AG04450 (cell line): ENCODE data around the gene DNMBP. TPM values are rescaled to one million over a fixed set of nuclear protein-coding genes. Genes with fewer than 3 reads are reported as not detected.
A peak's percentile ranks its signal among the peaks of the same experiment; 100 is the strongest.
"Not testable (repeated sequence)": the region's sequence is repeated elsewhere in the genome, so short reads cannot be mapped to it uniquely, and the experiment has no call there.

ENCODE experiments used
- CTCF ChIA-PET: fragments of 300-600, 350-600 bp; formaldehyde crosslinking; extraction: SDS; loops from one replicate; lab custom pipeline; 2022; ENCODE audit warnings: antibody characterized with exemption, inconsistent platforms; lab: Charles Lee
- POLR2A ChIA-PET: fragments of 350-600 bp; formaldehyde crosslinking; extraction: SDS; loops from one replicate; lab custom pipeline; 2021; ENCODE audit warnings: antibody characterized with exemption, inconsistent platforms; lab: Yijun Ruan, JAX
- DNase-seq: peaks from one replicate; pipeline ENCODE4 v3.0.0-alpha.2; 2011; ENCODE audit warnings: low read depth, low spot score
- H3K27ac ChIP-seq: one replicate; pipeline ENCODE4 v1.5.1; 2012; ENCODE audit warnings: low read depth, low read length, control low read depth
- H3K27me3 ChIP-seq: one replicate; pipeline ENCODE4 v1.6.0; 2012; ENCODE audit warnings: low read length; ENCODE audit not compliant: control insufficient read depth, insufficient read depth
- H3K4me3 ChIP-seq: 2 replicates; pipeline ENCODE4 v1.5.1; 2011; ENCODE audit warnings: mild to moderate bottlenecking, low read depth, low read length, control low read depth
- H3K9me3 ChIP-seq: 2 replicates; pipeline ENCODE4 v1.5.1; 2012; ENCODE audit warnings: low read length; ENCODE audit not compliant: control insufficient read depth, insufficient read depth
- polyA plus RNA-seq: library from polyadenylated mRNA; depleted of rRNA; stranded (reverse); fragments of >200 nt; gene quantifications from 2 replicates; pipeline ENCODE4 v1.2.3, GENCODE V29; 2011
- TF ChIP-seq, protein P1 (sequence below): IDR thresholded peaks from 2 replicates; pipeline ENCODE4 v1.5.1; 2011; ENCODE audit warnings: low read depth, low read length, control low read depth, inconsistent platforms

Gene DNMBP
- polyA plus RNA-seq, 1 experiment = 18.2 TPM

DNA sequence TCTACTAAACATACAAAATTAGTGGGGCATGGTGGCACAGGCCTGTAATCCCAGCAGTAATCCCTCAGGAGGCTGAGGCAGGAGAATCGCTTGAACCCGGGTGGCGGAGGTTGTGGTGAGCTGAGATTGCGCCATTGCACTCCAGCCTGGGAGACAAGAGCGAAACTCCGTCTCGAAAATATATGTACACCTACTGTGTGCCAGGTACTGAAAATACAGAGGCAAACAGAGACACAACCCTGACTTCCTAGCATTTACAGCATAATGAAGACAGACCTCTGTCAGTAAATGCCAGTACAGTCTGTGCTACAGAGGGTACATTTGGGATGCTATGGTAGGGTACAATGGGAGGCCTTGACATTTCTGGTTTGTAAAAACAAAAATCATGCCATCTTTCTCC is 160.7 kb downstream of the DNMBP start:
- no peaks in the 10 kb centered on the region for H3K27me3 ChIP-seq
- ChIA-PET POLR2A (no interaction called here), CTCF (interaction anchor here (0.6 to 14.8 kb wide), 4 partner anchors 67 to 198 kb away, joined by 3 to 325 read pairs (median 4); no protein-coding TSS in a partner anchor)
- no peak overlapping the region for H3K4me3 ChIP-seq
- H3K27ac ChIP-seq = no peak overlapping the region
- DNase-seq = no peak
- H3K9me3 ChIP-seq = no peaks in the 10 kb centered on the region
- TF ChIP-seq, protein P1, sequence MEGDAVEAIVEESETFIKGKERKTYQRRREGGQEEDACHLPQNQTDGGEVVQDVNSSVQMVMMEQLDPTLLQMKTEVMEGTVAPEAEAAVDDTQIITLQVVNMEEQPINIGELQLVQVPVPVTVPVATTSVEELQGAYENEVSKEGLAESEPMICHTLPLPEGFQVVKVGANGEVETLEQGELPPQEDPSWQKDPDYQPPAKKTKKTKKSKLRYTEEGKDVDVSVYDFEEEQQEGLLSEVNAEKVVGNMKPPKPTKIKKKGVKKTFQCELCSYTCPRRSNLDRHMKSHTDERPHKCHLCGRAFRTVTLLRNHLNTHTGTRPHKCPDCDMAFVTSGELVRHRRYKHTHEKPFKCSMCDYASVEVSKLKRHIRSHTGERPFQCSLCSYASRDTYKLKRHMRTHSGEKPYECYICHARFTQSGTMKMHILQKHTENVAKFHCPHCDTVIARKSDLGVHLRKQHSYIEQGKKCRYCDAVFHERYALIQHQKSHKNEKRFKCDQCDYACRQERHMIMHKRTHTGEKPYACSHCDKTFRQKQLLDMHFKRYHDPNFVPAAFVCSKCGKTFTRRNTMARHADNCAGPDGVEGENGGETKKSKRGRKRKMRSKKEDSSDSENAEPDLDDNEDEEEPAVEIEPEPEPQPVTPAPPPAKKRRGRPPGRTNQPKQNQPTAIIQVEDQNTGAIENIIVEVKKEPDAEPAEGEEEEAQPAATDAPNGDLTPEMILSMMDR = no peak

GRCh38 chr10:99845837-99846382 is 163.8 kb downstream of the DNMBP start:
- H3K9me3 ChIP-seq = no peaks in the 10 kb centered on the region
- ChIA-PET CTCF (interaction anchor here (0.6 to 14.8 kb wide), 111 partner anchors 9 to 1033 kb away, joined by 3 to 325 read pairs (median 4); partner anchors contain the start of genes COX15, CUTC, DNMBP and ERLIN1), POLR2A (interaction anchor here (0.6 to 1.3 kb wide), 5 partner anchors 25 to 200 kb away, joined by 3 to 6 read pairs (median 4); partner anchors contain the start of genes COX15 and CUTC)
- TF ChIP-seq, protein P1 = peak; percentile 95
- H3K27ac ChIP-seq = peak overlapping the region; percentile 22
- peak overlapping the region; percentile 34; the same call in 1 of the 2 replicates for H3K4me3 ChIP-seq
- DNase-seq = peak; percentile 93
- no peaks in the 10 kb centered on the region for H3K27me3 ChIP-seq

DNA sequence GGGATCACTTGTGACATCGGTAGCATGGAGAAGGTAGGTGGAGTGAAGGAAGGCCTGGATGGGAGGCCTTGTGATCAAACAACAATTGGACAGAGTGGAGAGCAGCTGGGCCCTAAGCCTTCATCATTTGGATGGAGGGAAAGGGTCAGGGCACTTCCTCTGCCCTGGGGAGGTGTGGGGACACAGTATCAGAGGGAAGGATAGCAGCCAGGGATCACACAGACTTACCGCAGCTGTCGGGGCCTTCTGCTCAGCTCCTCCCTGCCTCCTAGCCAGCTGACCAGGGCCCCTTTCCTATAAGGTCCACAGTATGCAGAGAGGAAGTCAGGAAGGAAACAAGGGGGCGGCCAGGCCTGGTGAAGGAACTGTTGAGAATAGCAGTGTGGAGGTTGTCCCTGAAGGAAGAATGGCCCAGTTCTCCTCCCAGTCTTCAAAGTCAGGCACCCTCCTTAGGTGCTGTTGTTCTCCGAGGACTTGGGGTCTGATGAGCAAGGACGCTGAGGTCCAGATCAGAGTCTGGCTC is 165.3 kb downstream of the DNMBP start:
- H3K27ac ChIP-seq = no peak overlapping the region
- no peaks in the 10 kb centered on the region for H3K9me3 ChIP-seq
- TF ChIP-seq, protein P1 = no peak
- H3K27me3 ChIP-seq = no peaks in the 10 kb centered on the region
- ChIA-PET POLR2A (interaction anchor here (0.6 kb wide), 1 partner anchor 102 kb away, joined by 4 read pairs; no protein-coding TSS in a partner anchor), CTCF (interaction anchor here (1.7 to 14.8 kb wide), 10 partner anchors 35 to 589 kb away, joined by 4 to 325 read pairs (median 14); partner anchors contain the start of genes COX15, CUTC and DNMBP)
- H3K4me3 ChIP-seq = no peak overlapping the region
- DNase-seq = no peak

DNA sequence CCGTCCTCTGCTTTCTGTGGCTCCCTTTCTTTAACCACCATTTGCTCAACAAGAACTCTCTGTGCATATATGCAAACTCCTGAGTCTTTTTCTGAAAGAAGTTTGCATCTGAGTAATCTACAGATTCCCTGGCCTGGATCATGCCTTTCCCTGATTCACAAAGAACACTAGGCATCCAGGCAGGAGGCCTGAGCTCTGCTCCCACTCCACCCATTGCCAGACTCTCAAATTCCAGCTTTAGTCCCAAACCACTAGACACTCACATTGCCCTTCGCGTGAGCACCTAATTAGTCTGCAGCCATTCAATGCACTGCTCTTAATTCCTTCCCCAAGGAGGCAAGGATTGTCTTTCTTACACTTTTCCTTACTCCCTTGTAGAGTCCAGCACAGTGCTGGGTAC is 166.4 kb downstream of the DNMBP start:
- no peak overlapping the region for H3K27ac ChIP-seq
- no peak for DNase-seq
- ChIA-PET CTCF (interaction anchor here (3.7 to 14.8 kb wide), 2 partner anchors 123 to 204 kb away, joined by 51 to 325 read pairs; no protein-coding TSS in a partner anchor), POLR2A (no interaction called here)
- no peaks in the 10 kb centered on the region for H3K27me3 ChIP-seq
- TF ChIP-seq, protein P1 = no peak
- H3K9me3 ChIP-seq = no peaks in the 10 kb centered on the region
- H3K4me3 ChIP-seq = no peak overlapping the region

GRCh38 chr10:99841746-99842145 is 168.0 kb downstream of the DNMBP start:
- CTCF ChIA-PET = no interaction called here
- no peak for DNase-seq
- TF ChIP-seq, protein P1 = no peak

GRCh38 chr10:99840859-99841258 is 168.9 kb downstream of the DNMBP start:
- H3K27ac ChIP-seq, H3K27me3 ChIP-seq, POLR2A ChIA-PET, CTCF ChIA-PET, DNase-seq, H3K4me3 ChIP-seq, H3K9me3 ChIP-seq: not testable (repeated sequence)

More at GRCh38 chr10:99841746-99842145, 168.0 kb downstream of the DNMBP start:
- H3K27me3 ChIP-seq = no peaks in the 10 kb centered on the region
- no peak overlapping the region for H3K4me3 ChIP-seq
- H3K9me3 ChIP-seq = no peaks in the 10 kb centered on the region
- no peak overlapping the region for H3K27ac ChIP-seq
- POLR2A ChIA-PET = no interaction called here
